MG63 (cell line): Measurements from ENCODE around the gene KCNS1. TPM values are rescaled to one million over a fixed set of nuclear protein-coding genes. Genes with fewer than 3 reads are reported as not detected.
A peak's percentile ranks its signal among the peaks of the same experiment; 100 is the strongest.

Experiments used
- DNase-seq: peaks from one replicate; pipeline ENCODE4 v3.0.0-alpha.2; 2020
- H3K27me3 ChIP-seq: fragments of 250-450 bp; sonication (Bioruptor Pico); 2 replicates; pipeline ENCODE4 v1.5.1; 2020; ENCODE audit warnings: mild to moderate bottlenecking, moderate library complexity
- H3K36me3 ChIP-seq: fragments of 250-450 bp; sonication (Bioruptor Pico); 2 replicates; pipeline ENCODE4 v1.5.1; 2020; ENCODE audit warnings: mild to moderate bottlenecking, moderate library complexity
- H3K4me3 ChIP-seq: fragments of 250-450 bp; sonication (Bioruptor Pico); 2 replicates; pipeline ENCODE4 v1.5.1; 2020; ENCODE audit warnings: mild to moderate bottlenecking, moderate library complexity
- H3K9me3 ChIP-seq: fragments of 250-450 bp; sonication (Bioruptor Pico); 2 replicates; pipeline ENCODE4 v1.5.1; 2020; ENCODE audit warnings: mild to moderate bottlenecking, moderate library complexity
- total RNA-seq: library from RNA; depleted of rRNA; stranded (reverse); fragments of >200 nt; shearing (Covaris generic); gene quantifications from 2 replicates; pipeline ENCODE4 v1.2.3, GENCODE V29; 2014; ENCODE audit warnings: low replicate concordance

The KCNS1 gene
- total RNA-seq, 1 experiment from 2014 or later, result 0.30 TPM

- Histone ChIP-seq H3K36me3 (peaks cover 8% of the 10 kb centered on the region), H3K9me3 (no peaks in the 10 kb centered on the region), H3K27me3 (no peaks in the 10 kb centered on the region), H3K4me3 (no peak overlapping the region)
- no peak for DNase-seq
These were observed 9.6 kb downstream of the KCNS1 start for GRCh38 chr20:45091366-45091765.

GRCh38 chr20:45090481-45090880 lies 10.4 kb downstream of the KCNS1 start:
- DNase-seq, result no peak
- Histone ChIP-seq H3K4me3 (no peak overlapping the region), H3K9me3 (no peaks in the 10 kb centered on the region), H3K36me3 (peaks cover 17% of the 10 kb centered on the region), H3K27me3 (no peaks in the 10 kb centered on the region)

GRCh38 chr20:45088247-45088646 lies 12.7 kb downstream of the KCNS1 start:
- H3K4me3 ChIP-seq, result no peak overlapping the region
- H3K9me3 ChIP-seq, result peaks cover 3% of the 10 kb centered on the region; the same call in 1 of the 2 replicates
- peak; percentile 95 for DNase-seq
- peaks cover 19% of the 10 kb centered on the region for H3K36me3 ChIP-seq
- no peaks in the 10 kb centered on the region for H3K27me3 ChIP-seq

- Histone ChIP-seq H3K9me3 (peaks cover 3% of the 10 kb centered on the region), H3K36me3 (peaks cover 21% of the 10 kb centered on the region), H3K27me3 (no peaks in the 10 kb centered on the region), H3K4me3 (no peak overlapping the region)
- DNase-seq, result peak; percentile 88
These were observed 13.1 kb downstream of the KCNS1 start for GRCh38 chr20:45087814-45088213.

GRCh38 chr20:45087097-45087790 lies 13.7 kb downstream of the KCNS1 start:
- DNase-seq, result peak; percentile 51
- H3K36me3 ChIP-seq, result peaks cover 26% of the 10 kb centered on the region
- no peak overlapping the region for H3K4me3 ChIP-seq
- H3K9me3 ChIP-seq, result peaks cover 7% of the 10 kb centered on the region
- H3K27me3 ChIP-seq, result no peaks in the 10 kb centered on the region

GRCh38 chr20:45085867-45086266 lies 15.1 kb downstream of the KCNS1 start:
- DNase-seq, result no peak
- peaks cover 36% of the 10 kb centered on the region for H3K36me3 ChIP-seq
- H3K4me3 ChIP-seq, result no peak overlapping the region
- H3K27me3 ChIP-seq, result no peaks in the 10 kb centered on the region
- H3K9me3 ChIP-seq, result peaks cover 10% of the 10 kb centered on the region

GRCh38 chr20:45085289-45085688 lies 15.6 kb downstream of the KCNS1 start:
- Histone ChIP-seq H3K9me3 (peaks cover 10% of the 10 kb centered on the region), H3K4me3 (no peak overlapping the region), H3K27me3 (no peaks in the 10 kb centered on the region), H3K36me3 (peaks cover 38% of the 10 kb centered on the region)
- no peak for DNase-seq

GRCh38 chr20:45083127-45083526 lies 17.8 kb downstream of the KCNS1 start:
- Histone ChIP-seq H3K9me3 (peaks cover 10% of the 10 kb centered on the region), H3K27me3 (no peaks in the 10 kb centered on the region), H3K4me3 (no peak overlapping the region), H3K36me3 (peaks cover 42% of the 10 kb centered on the region)
- no peak for DNase-seq

GRCh38 chr20:45082468-45082867 lies 18.5 kb downstream of the KCNS1 start:
- peaks cover 42% of the 10 kb centered on the region for H3K36me3 ChIP-seq
- no peak for DNase-seq

GRCh38 chr20:45080867-45081624 lies 19.9 kb downstream of the KCNS1 start:
- H3K27me3 ChIP-seq, result no peaks in the 10 kb centered on the region
- H3K36me3 ChIP-seq, result peaks cover 36% of the 10 kb centered on the region
- no peak overlapping the region for H3K4me3 ChIP-seq
- DNase-seq, result peak; percentile 35
- peaks cover 10% of the 10 kb centered on the region for H3K9me3 ChIP-seq

More at GRCh38 chr20:45082468-45082867, 18.5 kb downstream of the KCNS1 start:
- no peaks in the 10 kb centered on the region for H3K27me3 ChIP-seq
- no peak overlapping the region for H3K4me3 ChIP-seq
- H3K9me3 ChIP-seq, result peaks cover 10% of the 10 kb centered on the region

GRCh38 chr20:45077559-45077958 lies 23.4 kb downstream of the KCNS1 start:
- no peak overlapping the region for H3K4me3 ChIP-seq

GRCh38 chr20:45073221-45073620 lies 27.7 kb downstream of the KCNS1 start:
- Histone ChIP-seq H3K9me3 (no peaks in the 10 kb centered on the region), H3K4me3 (no peak overlapping the region), H3K36me3 (peaks cover 8% of the 10 kb centered on the region), H3K27me3 (no peaks in the 10 kb centered on the region)
- DNase-seq, result no peak

More at GRCh38 chr20:45077559-45077958, 23.4 kb downstream of the KCNS1 start:
- H3K27me3 ChIP-seq, result no peaks in the 10 kb centered on the region
- peaks cover 25% of the 10 kb centered on the region for H3K36me3 ChIP-seq
- peaks cover 6% of the 10 kb centered on the region for H3K9me3 ChIP-seq
- DNase-seq, result no peak

- no peak for DNase-seq
- no peaks in the 10 kb centered on the region for H3K27me3 ChIP-seq
- H3K36me3 ChIP-seq, result peaks cover 13% of the 10 kb centered on the region
- no peaks in the 10 kb centered on the region for H3K9me3 ChIP-seq
- H3K4me3 ChIP-seq, result no peak overlapping the region
These were observed 28.9 kb downstream of the KCNS1 start for GRCh38 chr20:45072066-45072465.

GRCh38 chr20:45070932-45071632 lies 29.8 kb downstream of the KCNS1 start:
- no peaks in the 10 kb centered on the region for H3K9me3 ChIP-seq
- no peak overlapping the region for H3K4me3 ChIP-seq
- no peak for DNase-seq
- no peaks in the 10 kb centered on the region for H3K27me3 ChIP-seq
- H3K36me3 ChIP-seq, result peaks cover 13% of the 10 kb centered on the region

GRCh38 chr20:45069261-45069660 lies 31.7 kb downstream of the KCNS1 start:
- Histone ChIP-seq H3K4me3 (no peak overlapping the region), H3K36me3 (peaks cover 14% of the 10 kb centered on the region), H3K27me3 (no peaks in the 10 kb centered on the region), H3K9me3 (no peaks in the 10 kb centered on the region)
- no peak for DNase-seq

GRCh38 chr20:45067558-45067957 lies 33.4 kb downstream of the KCNS1 start:
- peak; percentile 48 for DNase-seq
- Histone ChIP-seq H3K27me3 (no peaks in the 10 kb centered on the region), H3K4me3 (no peak overlapping the region), H3K36me3 (peaks cover 14% of the 10 kb centered on the region), H3K9me3 (no peaks in the 10 kb centered on the region)

- Histone ChIP-seq H3K36me3 (peaks cover 14% of the 10 kb centered on the region), H3K4me3 (no peak overlapping the region), H3K27me3 (no peaks in the 10 kb centered on the region), H3K9me3 (no peaks in the 10 kb centered on the region)
- DNase-seq, result no peak
These were observed 33.8 kb downstream of the KCNS1 start for GRCh38 chr20:45067087-45067486.
